HEK293 (cell line): ENCODE results near the gene SP5.

Experiments
- CTCF ChIA-PET: fragments of 350-600 bp; formaldehyde crosslinking; extraction: SDS; loops from one replicate; lab custom pipeline; 2021; ENCODE audit warnings: antibody characterized with exemption; lab: Yijun Ruan, JAX
- POLR2A ChIA-PET: fragments of 300-600 bp; formaldehyde crosslinking; extraction: SDS; loops from one replicate; lab custom pipeline; 2020; ENCODE audit warnings: antibody characterized with exemption, inconsistent platforms; lab: Yijun Ruan, JAX
- H3K27ac ChIP-seq: fragments of 200-500 bp; sonication (Bioruptor generic); 2 replicates; pipeline ENCODE4 v1.5.1; 2014; ENCODE audit warnings: low read depth, low read length, control low read depth, inconsistent platforms; ENCODE audit errors: extremely low read depth
- H3K36me3 ChIP-seq, 2 experiments: fragments of 200-500 bp in 1 of 2; sonication (Bioruptor generic) in 1 of 2; 1 replicate in 1 of 2; 2 replicates in 1 of 2; pipeline ENCODE4 v1.5.1; 2014 to 2017; ENCODE audit warnings: inconsistent platforms in 2 of 2, low read length in 2 of 2; ENCODE audit not compliant: control insufficient read depth in 2 of 2, insufficient read depth in 1 of 2
- H3K4me1 ChIP-seq: fragments of 200-500 bp; sonication (Bioruptor generic); 2 replicates; pipeline ENCODE4 v1.5.1; 2014; ENCODE audit warnings: mild to moderate bottlenecking, low read length, inconsistent platforms; ENCODE audit not compliant: control insufficient read depth, insufficient read depth
- H3K4me3 ChIP-seq: 2 replicates; pipeline ENCODE4 v1.5.1; 2011; ENCODE audit warnings: low read depth, mild to moderate bottlenecking, control low read depth, low read length, moderate library complexity
- H3K9me3 ChIP-seq: fragments of 200-500 bp; sonication (Bioruptor generic); 2 replicates; pipeline ENCODE4 v1.5.1; 2014; ENCODE audit warnings: low read depth, low read length, inconsistent platforms; ENCODE audit not compliant: control insufficient read depth, insufficient read depth
- GLIS1 ChIP-seq: fragments of 450-650 bp; formaldehyde crosslinking; IDR thresholded peaks from 2 replicates; pipeline ENCODE4 v1.5.1; 2016; ENCODE audit warnings: missing biosample characterization, missing genetic modification characterization
- PRDM1 ChIP-seq: fragments of 450-650 bp; formaldehyde crosslinking; IDR thresholded peaks from 2 replicates; pipeline ENCODE4; 2016; ENCODE audit warnings: missing biosample characterization, missing genetic modification characterization
- SP2 ChIP-seq: fragments of 450-650 bp; formaldehyde crosslinking; IDR thresholded peaks from 2 replicates; pipeline ENCODE4 v1.5.1; 2016; ENCODE audit warnings: missing biosample characterization, missing genetic modification characterization
- ZFP37 ChIP-seq: fragments of 450-650 bp; formaldehyde crosslinking; IDR thresholded peaks from 2 replicates; pipeline ENCODE4 v1.5.1; 2016; ENCODE audit warnings: missing biosample characterization, missing genetic modification characterization
- ZNF121 ChIP-seq: fragments of 450-650 bp; formaldehyde crosslinking; IDR thresholded peaks from 2 replicates; pipeline ENCODE4 v1.5.1; 2016; ENCODE audit warnings: missing biosample characterization, missing genetic modification characterization
- ZNF23 ChIP-seq: fragments of 450-650 bp; formaldehyde crosslinking; IDR thresholded peaks from 2 replicates; pipeline ENCODE4 v1.5.1; 2016; ENCODE audit warnings: missing biosample characterization, missing genetic modification characterization, borderline replicate concordance
- ZNF423 ChIP-seq: fragments of 450-650 bp; formaldehyde crosslinking; IDR thresholded peaks from 2 replicates; pipeline ENCODE4 v1.5.1; 2016; ENCODE audit warnings: missing biosample characterization, missing genetic modification characterization
- ZNF433 ChIP-seq: fragments of 450-650 bp; formaldehyde crosslinking; IDR thresholded peaks from 2 replicates; pipeline ENCODE4 v1.5.1; 2016; ENCODE audit warnings: missing biosample characterization, missing genetic modification characterization, low read depth
- ZNF48 ChIP-seq: fragments of 450-650 bp; formaldehyde crosslinking; IDR thresholded peaks from 2 replicates; pipeline ENCODE4 v1.5.1; 2016; ENCODE audit warnings: missing biosample characterization, missing genetic modification characterization
- ZNF558 ChIP-seq: fragments of 450-650 bp; formaldehyde crosslinking; IDR thresholded peaks from 2 replicates; pipeline ENCODE4 v1.5.1; 2016; ENCODE audit warnings: missing biosample characterization, missing genetic modification characterization
- ZNF600 ChIP-seq: fragments of 450-650 bp; formaldehyde crosslinking; IDR thresholded peaks from 2 replicates; pipeline ENCODE4 v1.5.1; 2016; ENCODE audit warnings: missing biosample characterization, missing genetic modification characterization
- ZNF664 ChIP-seq: fragments of 450-650 bp; formaldehyde crosslinking; IDR thresholded peaks from 2 replicates; pipeline ENCODE4 v1.5.1; 2016; ENCODE audit warnings: missing biosample characterization, missing genetic modification characterization
- ZNF747 ChIP-seq: fragments of 450-650 bp; formaldehyde crosslinking; IDR thresholded peaks from 2 replicates; pipeline ENCODE4 v1.5.1; 2016; ENCODE audit warnings: missing biosample characterization, missing genetic modification characterization
- ZNF777 ChIP-seq: fragments of 450-650 bp; formaldehyde crosslinking; IDR thresholded peaks from 2 replicates; pipeline ENCODE4 v1.5.1; 2017; ENCODE audit warnings: missing biosample characterization, missing genetic modification characterization, borderline replicate concordance
- ZNF785 ChIP-seq: fragments of 450-650 bp; formaldehyde crosslinking; IDR thresholded peaks from 2 replicates; pipeline ENCODE4 v1.5.1; 2016; ENCODE audit warnings: missing biosample characterization, missing genetic modification characterization
- ZNF791 ChIP-seq: fragments of 450-650 bp; formaldehyde crosslinking; IDR thresholded peaks from 2 replicates; pipeline ENCODE4 v1.5.1; 2016; ENCODE audit warnings: missing biosample characterization, missing genetic modification characterization
- ZNF843 ChIP-seq: fragments of 450-650 bp; formaldehyde crosslinking; IDR thresholded peaks from 2 replicates; pipeline ENCODE4 v1.5.1; 2016; ENCODE audit warnings: missing biosample characterization, missing genetic modification characterization
- TF ChIP-seq, protein P1 (sequence below): fragments of 450-650 bp; formaldehyde crosslinking; IDR thresholded peaks from 2 replicates; pipeline ENCODE4 v1.5.1; 2016; ENCODE audit warnings: missing biosample characterization, missing genetic modification characterization, borderline replicate concordance
- TF ChIP-seq, protein P2 (sequence below): fragments of 450-650 bp; formaldehyde crosslinking; IDR thresholded peaks from 2 replicates; pipeline ENCODE4 v1.5.1; 2016; ENCODE audit warnings: missing biosample characterization, missing genetic modification characterization
- TF ChIP-seq, protein P3 (sequence below): fragments of 450-650 bp; IDR thresholded peaks from 2 replicates; pipeline ENCODE4 v1.5.1; 2018; ENCODE audit warnings: missing biosample characterization, mild to moderate bottlenecking, missing genetic modification characterization
- TF ChIP-seq, protein P4 (sequence below): fragments of 450-650 bp; formaldehyde crosslinking; IDR thresholded peaks from 2 replicates; pipeline ENCODE4 v1.5.1; 2016; ENCODE audit warnings: missing biosample characterization, missing genetic modification characterization
- TF ChIP-seq, protein P5 (sequence below): fragments of 450-650 bp; formaldehyde crosslinking; conservative IDR thresholded peaks from 2 replicates; pipeline ENCODE4 v1.5.1; 2016; ENCODE audit warnings: low read depth, missing biosample characterization, missing genetic modification characterization
- TF ChIP-seq, protein P6 (sequence below): fragments of 450-650 bp; formaldehyde crosslinking; IDR thresholded peaks from 2 replicates; pipeline ENCODE4 v1.5.1; 2017; ENCODE audit warnings: missing biosample characterization, missing genetic modification characterization
- TF ChIP-seq, protein P7 (sequence below): fragments of 450-650 bp; formaldehyde crosslinking; IDR thresholded peaks from 2 replicates; pipeline ENCODE4 v1.5.1; 2017; ENCODE audit warnings: missing biosample characterization, missing genetic modification characterization

SP5 gene

DNA sequence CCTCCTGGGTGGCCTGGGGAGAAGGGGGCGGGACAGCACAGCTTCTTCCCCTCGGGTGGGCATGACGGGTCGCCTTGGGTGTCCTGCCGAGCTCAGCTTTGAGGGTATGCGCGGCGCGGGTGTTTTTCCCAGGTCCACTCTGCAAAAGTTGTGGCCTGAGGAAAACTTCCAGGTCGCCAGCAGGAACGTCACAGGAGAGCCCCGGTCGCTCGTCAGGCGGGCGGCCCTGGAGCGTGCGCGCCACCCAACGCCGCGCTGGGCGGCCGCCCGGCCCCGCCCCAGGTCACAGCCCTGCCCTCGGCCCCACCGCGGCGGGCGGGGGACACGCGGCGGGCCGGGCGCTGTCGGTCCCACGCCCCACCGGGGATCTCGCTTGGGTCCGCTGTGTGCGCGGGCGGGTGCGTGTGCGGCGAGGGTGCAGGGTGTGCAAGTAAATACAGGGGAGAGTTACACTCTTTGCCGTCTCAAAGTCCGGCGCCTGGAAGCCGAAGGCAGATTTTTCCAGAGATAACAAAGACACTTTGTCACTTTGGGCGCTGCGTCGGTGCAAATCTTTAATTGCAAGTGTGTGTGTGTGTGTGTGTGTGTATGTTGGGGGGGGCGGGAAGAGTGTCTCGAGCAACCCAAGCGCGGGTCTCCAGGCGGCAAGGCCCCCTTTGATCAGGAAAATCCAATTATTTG lies 616 bp upstream of the SP5 start:
- CTCF ChIA-PET = no interaction called here
- peaks cover 0 to 5% of the 10 kb centered on the region in 2 experiments; a peak in 1 of 3 replicates for H3K36me3 ChIP-seq
- TF ChIP-seq SP2 (tag by site-specific recombination) (no peak), ZNF433 (tag by site-specific recombination) (no peak), GLIS1 (tag by site-specific recombination) (peak; percentile 12; the same call in 1 of the 2 replicates), ZFP37 (0 out of 2 replicates have a peak, but pooled peaks have one; percentile 19), ZNF785 (tag by site-specific recombination) (no peak), ZNF23 (tag by site-specific recombination) (no peak), ZNF791 (tag by site-specific recombination) (no peak), ZNF48 (tag by site-specific recombination) (no peak), PRDM1 (no peak), ZNF664 (no peak), ZNF600 (tag by site-specific recombination) (no peak), ZNF843 (tag by site-specific recombination) (no peak), ZNF423 (tag by site-specific recombination) (no peak), ZNF558 (tag by site-specific recombination) (no peak), ZNF121 (no peak), ZNF777 (tag by site-specific recombination) (peak; percentile 58; the same call in 1 of the 2 replicates), ZNF747 (tag by site-specific recombination) (no peak)
- TF ChIP-seq, protein P1, sequence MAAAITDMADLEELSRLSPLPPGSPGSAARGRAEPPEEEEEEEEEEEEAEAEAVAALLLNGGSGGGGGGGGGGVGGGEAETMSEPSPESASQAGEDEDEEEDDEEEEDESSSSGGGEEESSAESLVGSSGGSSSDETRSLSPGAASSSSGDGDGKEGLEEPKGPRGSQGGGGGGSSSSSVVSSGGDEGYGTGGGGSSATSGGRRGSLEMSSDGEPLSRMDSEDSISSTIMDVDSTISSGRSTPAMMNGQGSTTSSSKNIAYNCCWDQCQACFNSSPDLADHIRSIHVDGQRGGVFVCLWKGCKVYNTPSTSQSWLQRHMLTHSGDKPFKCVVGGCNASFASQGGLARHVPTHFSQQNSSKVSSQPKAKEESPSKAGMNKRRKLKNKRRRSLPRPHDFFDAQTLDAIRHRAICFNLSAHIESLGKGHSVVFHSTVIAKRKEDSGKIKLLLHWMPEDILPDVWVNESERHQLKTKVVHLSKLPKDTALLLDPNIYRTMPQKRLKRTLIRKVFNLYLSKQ = no peak
- TF ChIP-seq, protein P2, sequence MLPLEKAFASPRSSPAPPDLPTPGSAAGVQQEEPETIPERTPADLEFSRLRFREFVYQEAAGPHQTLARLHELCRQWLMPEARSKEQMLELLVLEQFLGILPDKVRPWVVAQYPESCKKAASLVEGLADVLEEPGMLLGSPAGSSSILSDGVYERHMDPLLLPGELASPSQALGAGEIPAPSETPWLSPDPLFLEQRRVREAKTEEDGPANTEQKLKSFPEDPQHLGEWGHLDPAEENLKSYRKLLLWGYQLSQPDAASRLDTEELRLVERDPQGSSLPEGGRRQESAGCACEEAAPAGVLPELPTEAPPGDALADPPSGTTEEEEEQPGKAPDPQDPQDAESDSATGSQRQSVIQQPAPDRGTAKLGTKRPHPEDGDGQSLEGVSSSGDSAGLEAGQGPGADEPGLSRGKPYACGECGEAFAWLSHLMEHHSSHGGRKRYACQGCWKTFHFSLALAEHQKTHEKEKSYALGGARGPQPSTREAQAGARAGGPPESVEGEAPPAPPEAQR (tag by site-specific recombination) = no peak
- TF ChIP-seq, protein P3, sequence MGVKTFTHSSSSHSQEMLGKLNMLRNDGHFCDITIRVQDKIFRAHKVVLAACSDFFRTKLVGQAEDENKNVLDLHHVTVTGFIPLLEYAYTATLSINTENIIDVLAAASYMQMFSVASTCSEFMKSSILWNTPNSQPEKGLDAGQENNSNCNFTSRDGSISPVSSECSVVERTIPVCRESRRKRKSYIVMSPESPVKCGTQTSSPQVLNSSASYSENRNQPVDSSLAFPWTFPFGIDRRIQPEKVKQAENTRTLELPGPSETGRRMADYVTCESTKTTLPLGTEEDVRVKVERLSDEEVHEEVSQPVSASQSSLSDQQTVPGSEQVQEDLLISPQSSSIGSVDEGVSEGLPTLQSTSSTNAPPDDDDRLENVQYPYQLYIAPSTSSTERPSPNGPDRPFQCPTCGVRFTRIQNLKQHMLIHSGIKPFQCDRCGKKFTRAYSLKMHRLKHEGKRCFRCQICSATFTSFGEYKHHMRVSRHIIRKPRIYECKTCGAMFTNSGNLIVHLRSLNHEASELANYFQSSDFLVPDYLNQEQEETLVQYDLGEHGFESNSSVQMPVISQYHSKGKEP (tag by site-specific recombination) = no peak
- TF ChIP-seq, protein P4, sequence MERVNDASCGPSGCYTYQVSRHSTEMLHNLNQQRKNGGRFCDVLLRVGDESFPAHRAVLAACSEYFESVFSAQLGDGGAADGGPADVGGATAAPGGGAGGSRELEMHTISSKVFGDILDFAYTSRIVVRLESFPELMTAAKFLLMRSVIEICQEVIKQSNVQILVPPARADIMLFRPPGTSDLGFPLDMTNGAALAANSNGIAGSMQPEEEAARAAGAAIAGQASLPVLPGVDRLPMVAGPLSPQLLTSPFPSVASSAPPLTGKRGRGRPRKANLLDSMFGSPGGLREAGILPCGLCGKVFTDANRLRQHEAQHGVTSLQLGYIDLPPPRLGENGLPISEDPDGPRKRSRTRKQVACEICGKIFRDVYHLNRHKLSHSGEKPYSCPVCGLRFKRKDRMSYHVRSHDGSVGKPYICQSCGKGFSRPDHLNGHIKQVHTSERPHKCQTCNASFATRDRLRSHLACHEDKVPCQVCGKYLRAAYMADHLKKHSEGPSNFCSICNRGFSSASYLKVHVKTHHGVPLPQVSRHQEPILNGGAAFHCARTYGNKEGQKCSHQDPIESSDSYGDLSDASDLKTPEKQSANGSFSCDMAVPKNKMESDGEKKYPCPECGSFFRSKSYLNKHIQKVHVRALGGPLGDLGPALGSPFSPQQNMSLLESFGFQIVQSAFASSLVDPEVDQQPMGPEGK = peak; percentile 39; the same call in 1 of the 2 replicates
- TF ChIP-seq, protein P5, sequence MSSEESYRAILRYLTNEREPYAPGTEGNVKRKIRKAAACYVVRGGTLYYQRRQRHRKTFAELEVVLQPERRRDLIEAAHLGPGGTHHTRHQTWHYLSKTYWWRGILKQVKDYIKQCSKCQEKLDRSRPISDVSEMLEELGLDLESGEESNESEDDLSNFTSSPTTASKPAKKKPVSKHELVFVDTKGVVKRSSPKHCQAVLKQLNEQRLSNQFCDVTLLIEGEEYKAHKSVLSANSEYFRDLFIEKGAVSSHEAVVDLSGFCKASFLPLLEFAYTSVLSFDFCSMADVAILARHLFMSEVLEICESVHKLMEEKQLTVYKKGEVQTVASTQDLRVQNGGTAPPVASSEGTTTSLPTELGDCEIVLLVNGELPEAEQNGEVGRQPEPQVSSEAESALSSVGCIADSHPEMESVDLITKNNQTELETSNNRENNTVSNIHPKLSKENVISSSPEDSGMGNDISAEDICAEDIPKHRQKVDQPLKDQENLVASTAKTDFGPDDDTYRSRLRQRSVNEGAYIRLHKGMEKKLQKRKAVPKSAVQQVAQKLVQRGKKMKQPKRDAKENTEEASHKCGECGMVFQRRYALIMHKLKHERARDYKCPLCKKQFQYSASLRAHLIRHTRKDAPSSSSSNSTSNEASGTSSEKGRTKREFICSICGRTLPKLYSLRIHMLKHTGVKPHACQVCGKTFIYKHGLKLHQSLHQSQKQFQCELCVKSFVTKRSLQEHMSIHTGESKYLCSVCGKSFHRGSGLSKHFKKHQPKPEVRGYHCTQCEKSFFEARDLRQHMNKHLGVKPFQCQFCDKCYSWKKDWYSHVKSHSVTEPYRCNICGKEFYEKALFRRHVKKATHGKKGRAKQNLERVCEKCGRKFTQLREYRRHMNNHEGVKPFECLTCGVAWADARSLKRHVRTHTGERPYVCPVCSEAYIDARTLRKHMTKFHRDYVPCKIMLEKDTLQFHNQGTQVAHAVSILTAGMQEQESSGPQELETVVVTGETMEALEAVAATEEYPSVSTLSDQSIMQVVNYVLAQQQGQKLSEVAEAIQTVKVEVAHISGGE (tag by site-specific recombination) = no peak
- TF ChIP-seq, protein P6, sequence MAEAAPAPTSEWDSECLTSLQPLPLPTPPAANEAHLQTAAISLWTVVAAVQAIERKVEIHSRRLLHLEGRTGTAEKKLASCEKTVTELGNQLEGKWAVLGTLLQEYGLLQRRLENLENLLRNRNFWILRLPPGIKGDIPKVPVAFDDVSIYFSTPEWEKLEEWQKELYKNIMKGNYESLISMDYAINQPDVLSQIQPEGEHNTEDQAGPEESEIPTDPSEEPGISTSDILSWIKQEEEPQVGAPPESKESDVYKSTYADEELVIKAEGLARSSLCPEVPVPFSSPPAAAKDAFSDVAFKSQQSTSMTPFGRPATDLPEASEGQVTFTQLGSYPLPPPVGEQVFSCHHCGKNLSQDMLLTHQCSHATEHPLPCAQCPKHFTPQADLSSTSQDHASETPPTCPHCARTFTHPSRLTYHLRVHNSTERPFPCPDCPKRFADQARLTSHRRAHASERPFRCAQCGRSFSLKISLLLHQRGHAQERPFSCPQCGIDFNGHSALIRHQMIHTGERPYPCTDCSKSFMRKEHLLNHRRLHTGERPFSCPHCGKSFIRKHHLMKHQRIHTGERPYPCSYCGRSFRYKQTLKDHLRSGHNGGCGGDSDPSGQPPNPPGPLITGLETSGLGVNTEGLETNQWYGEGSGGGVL (tag by site-specific recombination) = no peak
- TF ChIP-seq, protein P7, sequence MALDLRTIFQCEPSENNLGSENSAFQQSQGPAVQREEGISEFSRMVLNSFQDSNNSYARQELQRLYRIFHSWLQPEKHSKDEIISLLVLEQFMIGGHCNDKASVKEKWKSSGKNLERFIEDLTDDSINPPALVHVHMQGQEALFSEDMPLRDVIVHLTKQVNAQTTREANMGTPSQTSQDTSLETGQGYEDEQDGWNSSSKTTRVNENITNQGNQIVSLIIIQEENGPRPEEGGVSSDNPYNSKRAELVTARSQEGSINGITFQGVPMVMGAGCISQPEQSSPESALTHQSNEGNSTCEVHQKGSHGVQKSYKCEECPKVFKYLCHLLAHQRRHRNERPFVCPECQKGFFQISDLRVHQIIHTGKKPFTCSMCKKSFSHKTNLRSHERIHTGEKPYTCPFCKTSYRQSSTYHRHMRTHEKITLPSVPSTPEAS (tag by site-specific recombination) = peak; percentile 94

More for the DNA sequence above, 616 bp upstream of the SP5 start:
- no peaks in the 10 kb centered on the region for H3K9me3 ChIP-seq
- H3K27ac ChIP-seq = no peak overlapping the region; the same call in 1 of the 2 replicates
- H3K4me1 ChIP-seq = no peaks in the 10 kb centered on the region
- POLR2A ChIA-PET = interaction anchor here (1.7 kb wide), 1 partner anchor 184 kb away, joined by 4 read pairs; no protein-coding TSS in a partner anchor
- peak overlapping the region; percentile 34 for H3K4me3 ChIP-seq
